ENCODE data around the gene SCAPER.
"Not testable (repeated sequence)": the region's sequence is repeated elsewhere in the genome, so short reads cannot be mapped to it uniquely, and the experiment has no call there.

DNA sequence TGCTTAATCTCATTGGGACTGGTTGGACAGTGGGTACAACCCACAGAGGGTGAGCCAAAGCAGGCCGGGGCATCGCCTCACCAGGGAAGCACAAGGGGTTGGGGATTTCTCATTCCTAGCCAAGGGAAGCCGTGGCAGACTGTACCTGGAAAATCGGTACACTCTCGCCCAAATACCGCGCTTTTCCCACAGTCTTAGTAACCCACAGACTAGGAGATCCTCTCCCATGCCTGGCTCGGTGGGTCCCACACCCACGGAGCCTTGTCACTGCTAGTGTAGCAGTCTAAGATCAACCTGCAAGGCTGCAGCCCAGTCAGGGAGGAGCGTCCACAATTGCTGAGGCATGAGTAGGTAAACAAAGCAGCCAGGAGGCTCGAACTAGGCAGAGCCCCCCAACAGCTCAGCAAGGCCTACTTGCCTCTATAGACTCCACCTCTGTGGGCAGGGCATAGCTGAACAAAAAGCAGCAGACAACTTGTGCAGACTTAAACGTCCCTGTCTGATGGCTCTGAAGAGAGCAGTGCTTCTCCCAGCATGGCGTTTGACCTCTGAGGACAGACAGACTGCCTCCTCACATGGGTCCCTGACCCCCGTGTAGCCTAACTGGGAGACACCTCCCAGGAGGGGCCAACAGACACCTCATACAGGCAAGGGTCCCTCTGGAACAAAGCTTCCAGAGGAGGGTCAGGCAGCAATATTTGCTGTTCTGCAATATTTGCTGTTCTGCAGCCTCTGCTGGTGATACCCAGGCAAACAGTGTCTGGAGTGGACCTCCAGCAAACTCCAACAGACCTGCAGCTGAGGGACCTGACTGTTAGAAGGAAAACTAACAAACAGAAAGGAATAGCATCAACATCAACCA, 17.6 kb downstream of the SCAPER start:
- not testable (repeated sequence) for TF ChIP-seq POLR2AphosphoS5, POLR2A (IDR thresholded peaks at IDR 0.05)
- TF ChIP-seq, protein P1, sequence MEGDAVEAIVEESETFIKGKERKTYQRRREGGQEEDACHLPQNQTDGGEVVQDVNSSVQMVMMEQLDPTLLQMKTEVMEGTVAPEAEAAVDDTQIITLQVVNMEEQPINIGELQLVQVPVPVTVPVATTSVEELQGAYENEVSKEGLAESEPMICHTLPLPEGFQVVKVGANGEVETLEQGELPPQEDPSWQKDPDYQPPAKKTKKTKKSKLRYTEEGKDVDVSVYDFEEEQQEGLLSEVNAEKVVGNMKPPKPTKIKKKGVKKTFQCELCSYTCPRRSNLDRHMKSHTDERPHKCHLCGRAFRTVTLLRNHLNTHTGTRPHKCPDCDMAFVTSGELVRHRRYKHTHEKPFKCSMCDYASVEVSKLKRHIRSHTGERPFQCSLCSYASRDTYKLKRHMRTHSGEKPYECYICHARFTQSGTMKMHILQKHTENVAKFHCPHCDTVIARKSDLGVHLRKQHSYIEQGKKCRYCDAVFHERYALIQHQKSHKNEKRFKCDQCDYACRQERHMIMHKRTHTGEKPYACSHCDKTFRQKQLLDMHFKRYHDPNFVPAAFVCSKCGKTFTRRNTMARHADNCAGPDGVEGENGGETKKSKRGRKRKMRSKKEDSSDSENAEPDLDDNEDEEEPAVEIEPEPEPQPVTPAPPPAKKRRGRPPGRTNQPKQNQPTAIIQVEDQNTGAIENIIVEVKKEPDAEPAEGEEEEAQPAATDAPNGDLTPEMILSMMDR (IDR thresholded peaks at IDR 0.05 in 8 of 11, conservative IDR thresholded peaks at IDR 0.05 in 3 of 11): not testable (repeated sequence)
